Panc1 (cell line): ENCODE measurements around the gene SLC22A12. TPM values are rescaled to one million over a fixed set of nuclear protein-coding genes. Genes with fewer than 3 reads are reported as not detected.

Experiments
- ATAC-seq: fragments of 200-7000 bp; cut with Tn5 transposase; 2 replicates; pipeline ENCODE4 v1.9.1; 2020; ENCODE audit warnings: mild to moderate bottlenecking, moderate library complexity
- BruUV-seq: library from RNA; stranded (reverse); fragments of 400-500 nt; replicated peaks from 2 replicates; lab custom pipeline; 2021; lab: Mats Ljungman, UMichigan
- CTCF ChIA-PET: fragments of 300-600 bp; sonication (Branson Sonifier 250); formaldehyde crosslinking; loops from one replicate; lab custom pipeline; 2022; ENCODE audit warnings: antibody characterized with exemption; lab: Charles Lee
- POLR2A ChIA-PET: fragments of 300-600 bp; sonication (Branson Sonifier 250); formaldehyde crosslinking; loops from one replicate; lab custom pipeline; 2022; ENCODE audit warnings: antibody characterized with exemption; lab: Charles Lee
- DNase-seq: peaks from one replicate; pipeline ENCODE4 v3.0.0-alpha.2; 2010; ENCODE audit warnings: low read depth, low spot score
- H3K27ac ChIP-seq: 2 replicates; pipeline ENCODE4 v1.5.1; 2011; ENCODE audit warnings: mild to moderate bottlenecking, low read length, inconsistent platforms
- H3K27me3 ChIP-seq: fragments of 200-500 bp; sonication (Bioruptor generic); 2 replicates; pipeline ENCODE4 v1.6.0; 2014; ENCODE audit warnings: low read length, inconsistent platforms; ENCODE audit not compliant: control insufficient read depth, insufficient read depth
- H3K36me3 ChIP-seq: fragments of 200-500 bp; sonication (Bioruptor generic); 2 replicates; pipeline ENCODE4 v1.5.1; 2014; ENCODE audit warnings: inconsistent platforms, mild to moderate bottlenecking, low read length, moderate library complexity; ENCODE audit not compliant: control insufficient read depth, insufficient read depth
- H3K4me1 ChIP-seq: 2 replicates; pipeline ENCODE4 v1.5.1; 2011; ENCODE audit warnings: inconsistent platforms, mild to moderate bottlenecking, low read length, moderate library complexity; ENCODE audit not compliant: control insufficient read depth, insufficient read depth
- H3K4me3 ChIP-seq, 2 experiments: 2 replicates each; pipeline ENCODE4 v1.5.1; 2011 to 2012; ENCODE audit warnings: low read depth in 2 of 2, low read length in 2 of 2, mild to moderate bottlenecking in 2 of 2, inconsistent platforms in 1 of 2, moderate library complexity in 1 of 2
- H3K9me3 ChIP-seq: fragments of 200-500 bp; sonication (Bioruptor generic); 2 replicates; pipeline ENCODE4 v1.5.1; 2014; ENCODE audit warnings: low read depth, mild to moderate bottlenecking, inconsistent platforms, low read length, moderate library complexity; ENCODE audit not compliant: control insufficient read depth, insufficient read depth
- CTCF ChIP-seq: fragments of 450-650 bp; IDR thresholded peaks from 2 replicates; pipeline ENCODE4 v1.5.1; 2017; ENCODE audit warnings: mild to moderate bottlenecking
- POLR2AphosphoS5 ChIP-seq: IDR thresholded peaks from 2 replicates; pipeline ENCODE4 v1.6.1; 2012; ENCODE audit warnings: mild to moderate bottlenecking, low read depth, low read length, moderate library complexity
- REST ChIP-seq, 2 experiments: IDR thresholded peaks; 2 replicates each; pipeline ENCODE4 v1.6.1; 2011 to 2012; ENCODE audit warnings: low read depth in 2 of 2, control low read depth in 1 of 2, low read length in 1 of 2, mild to moderate bottlenecking in 1 of 2, moderate library complexity in 1 of 2; ENCODE audit not compliant: insufficient read depth in 1 of 2
- SIN3A ChIP-seq: IDR thresholded peaks from 2 replicates; pipeline ENCODE4 v1.6.1; 2012; ENCODE audit warnings: low read depth, mild to moderate bottlenecking, low read length, moderate library complexity, borderline replicate concordance; ENCODE audit not compliant: insufficient read depth
- TCF7L2 ChIP-seq: IDR thresholded peaks from 2 replicates; pipeline ENCODE4 v1.6.1; 2011; ENCODE audit warnings: mild to moderate bottlenecking, low read depth, low read length, inconsistent platforms
- in situ Hi-C: cut with HindIII; loops from 2 replicates; pipeline ENCODE4 v1.10.0; 2016; ENCODE audit warnings: low sequenced_read_pairs, low pct_unique_long_range_greater_than_20kb
- intact Hi-C: fragments of 100-400 bp; cut with micrococcal nuclease; formaldehyde crosslinking; loops from one replicate; pipeline ENCODE4 v1.10.0; 2022; ENCODE audit not compliant: unreplicated experiment
- total RNA-seq: library from RNA; stranded (reverse); gene quantifications from one replicate; pipeline ENCODE4 v1.2.1, GENCODE V29; 2021; ENCODE audit not compliant: unreplicated experiment

Gene SLC22A12
- total RNA-seq, 1 experiment from 2014 or later, result not detected

GRCh38 chr11:64599698-64600211, 8.7 kb downstream of the SLC22A12 start:
- H3K4me1 ChIP-seq, result no peaks in the 10 kb centered on the region
- H3K27me3 ChIP-seq, result no peaks in the 10 kb centered on the region
- ChIA-PET POLR2A (no interaction called here), CTCF (no interaction called here)
- no peak for TF ChIP-seq CTCF
- TF ChIP-seq TCF7L2, result no peak
- TF ChIP-seq POLR2AphosphoS5, result no peak
- no peak for TF ChIP-seq SIN3A
- TF ChIP-seq REST (IDR thresholded peaks at IDR 0.05; ENCODE audit: insufficient read depth in 1 of 2, low read depth in 2 of 2, low read length in 1 of 2), result no peak
- no TSS peak for BruUV-seq
- ATAC-seq (no peak), DNase-seq (no peak)
- intact Hi-C loops (no loop called here), in situ Hi-C loops (no loop called here)
- H3K4me3 ChIP-seq, result no peak overlapping the region
- no peaks in the 10 kb centered on the region for H3K36me3 ChIP-seq
- no peaks in the 10 kb centered on the region for H3K9me3 ChIP-seq
- H3K27ac ChIP-seq, result no peak overlapping the region

GRCh38 chr11:64600281-64600992, 9.4 kb downstream of the SLC22A12 start:
- no peaks in the 10 kb centered on the region for H3K27me3 ChIP-seq
- no peaks in the 10 kb centered on the region for H3K36me3 ChIP-seq
- in situ Hi-C loops, result no loop called here
- no peaks in the 10 kb centered on the region for H3K4me1 ChIP-seq
- H3K9me3 ChIP-seq, result no peaks in the 10 kb centered on the region
- CTCF ChIA-PET, result no interaction called here
- TF ChIP-seq CTCF, result no peak
- TF ChIP-seq SIN3A, result no peak
- no peak for TF ChIP-seq TCF7L2
- TF ChIP-seq REST (IDR thresholded peaks at IDR 0.05; ENCODE audit: insufficient read depth in 1 of 2, low read depth in 2 of 2, low read length in 1 of 2), result no peak
- no peak for TF ChIP-seq POLR2AphosphoS5
- DNase-seq (no peak), ATAC-seq (peak; percentile 25)
- intact Hi-C loops, result no loop called here
- H3K27ac ChIP-seq, result no peak overlapping the region
- POLR2A ChIA-PET, result no interaction called here
- BruUV-seq, result no TSS peak
- no peak overlapping the region for H3K4me3 ChIP-seq
